Nephron (organoid): Measurements from ENCODE around the gene ZPBP2.

Experiments
- H3K27ac Mint-ChIP-seq, 3 experiments: 2 replicates each; pipeline ENCODE4 v1.8.0; 2020; ENCODE audit warnings: mixed read lengths in 3 of 3, mild to moderate bottlenecking in 2 of 3, moderate library complexity in 1 of 3
- H3K27me3 Mint-ChIP-seq: 2 replicates; pipeline ENCODE4 v1.8.0; 2021; ENCODE audit warnings: low read depth, mild to moderate bottlenecking, moderate library complexity, mixed read lengths
- H3K36me3 Mint-ChIP-seq: 2 replicates; pipeline ENCODE4 v1.8.0; 2020; ENCODE audit warnings: low read depth, mixed read lengths
- H3K4me1 Mint-ChIP-seq: 2 replicates; pipeline ENCODE4 v1.8.0; 2020; ENCODE audit warnings: mixed read lengths
- H3K4me3 Mint-ChIP-seq, 3 experiments: 2 replicates each; pipeline ENCODE4 v1.8.0; 2020; ENCODE audit warnings: mild to moderate bottlenecking in 3 of 3, mixed read lengths in 3 of 3, moderate library complexity in 2 of 3
- H3K9me3 Mint-ChIP-seq: 2 replicates; pipeline ENCODE4 v1.8.0; 2020; ENCODE audit warnings: mixed read lengths
- CTCF ChIP-seq, 3 experiments: fragments of 200-600 bp; sonication (generic); IDR thresholded peaks; one replicate each; pipeline ENCODE4 v1.5.0; 2021; ENCODE audit warnings: antibody characterized with exemption in 3 of 3; ENCODE audit not compliant: unreplicated experiment in 3 of 3

The ZPBP2 gene, protein sequence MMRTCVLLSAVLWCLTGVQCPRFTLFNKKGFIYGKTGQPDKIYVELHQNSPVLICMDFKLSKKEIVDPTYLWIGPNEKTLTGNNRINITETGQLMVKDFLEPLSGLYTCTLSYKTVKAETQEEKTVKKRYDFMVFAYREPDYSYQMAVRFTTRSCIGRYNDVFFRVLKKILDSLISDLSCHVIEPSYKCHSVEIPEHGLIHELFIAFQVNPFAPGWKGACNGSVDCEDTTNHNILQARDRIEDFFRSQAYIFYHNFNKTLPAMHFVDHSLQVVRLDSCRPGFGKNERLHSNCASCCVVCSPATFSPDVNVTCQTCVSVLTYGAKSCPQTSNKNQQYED

DNA sequence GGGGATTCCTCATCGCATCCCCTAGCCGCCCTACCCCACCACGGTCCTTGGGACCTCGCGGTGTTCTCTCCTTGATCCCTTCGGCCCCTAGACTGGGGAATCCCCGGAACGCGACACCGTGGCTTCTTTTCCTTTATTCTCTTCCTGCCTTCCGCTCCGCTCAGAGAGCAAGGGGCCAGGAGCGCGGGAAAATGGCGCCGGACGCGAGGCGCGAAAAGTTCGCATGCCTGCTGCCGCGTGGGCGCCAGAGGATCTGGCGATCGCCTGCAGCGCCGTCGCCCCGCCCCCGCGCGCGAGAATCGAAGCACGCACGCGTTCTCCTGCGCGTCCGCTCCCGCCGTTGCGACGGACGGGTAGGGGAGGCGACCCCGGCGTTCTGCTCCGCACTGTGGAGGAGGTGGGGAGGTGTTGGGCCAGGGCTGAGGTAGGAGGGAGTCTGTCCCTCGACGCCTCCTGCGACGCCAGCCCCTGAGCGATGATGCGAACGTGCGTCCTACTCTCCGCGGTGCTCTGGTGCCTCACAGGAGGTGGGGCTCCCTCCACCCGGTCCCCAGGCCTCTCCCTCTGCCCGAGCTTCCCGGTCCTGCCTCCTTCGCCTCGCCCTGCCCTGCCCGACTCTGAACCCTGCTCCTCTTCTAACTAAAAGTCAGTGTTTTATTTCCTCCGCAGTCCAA, at the start of gene ZPBP2:
Gene ZPBP2, plus strand, starts transcription at position 323 of the 674 bp plus-strand sequence. Its CDS starts 153 bp downstream, at position 476.
- Mint-ChIP-seq H3K36me3 (no peaks in the 10 kb centered on the region), H3K27ac (no peak within 1 kb of the TSS), H3K9me3 (peaks cover 5% of the 10 kb centered on the region), H3K27me3 (peaks cover 58% of the 10 kb centered on the region), H3K4me1 (no peaks in the 10 kb centered on the region), H3K4me3 (no peak within 1 kb of the TSS)
- no peak for TF ChIP-seq CTCF (IDR thresholded peaks at IDR 0.05; ENCODE audit: unreplicated experiment in 3 of 3)

- H3K36me3 Mint-ChIP-seq = peaks cover 6% of the 10 kb centered on the region
- H3K9me3 Mint-ChIP-seq = peaks cover 9% of the 10 kb centered on the region
- peaks cover 12% of the 10 kb centered on the region for H3K27me3 Mint-ChIP-seq
- no peak overlapping the region for H3K4me3 Mint-ChIP-seq
- no peaks in the 10 kb centered on the region for H3K4me1 Mint-ChIP-seq
- H3K27ac Mint-ChIP-seq = no peak overlapping the region
- TF ChIP-seq CTCF (IDR thresholded peaks at IDR 0.05; ENCODE audit: unreplicated experiment in 3 of 3) = no peak
These were observed 49.5 kb upstream of the ZPBP2 start for GRCh38 chr17:39818358-39819000.

DNA sequence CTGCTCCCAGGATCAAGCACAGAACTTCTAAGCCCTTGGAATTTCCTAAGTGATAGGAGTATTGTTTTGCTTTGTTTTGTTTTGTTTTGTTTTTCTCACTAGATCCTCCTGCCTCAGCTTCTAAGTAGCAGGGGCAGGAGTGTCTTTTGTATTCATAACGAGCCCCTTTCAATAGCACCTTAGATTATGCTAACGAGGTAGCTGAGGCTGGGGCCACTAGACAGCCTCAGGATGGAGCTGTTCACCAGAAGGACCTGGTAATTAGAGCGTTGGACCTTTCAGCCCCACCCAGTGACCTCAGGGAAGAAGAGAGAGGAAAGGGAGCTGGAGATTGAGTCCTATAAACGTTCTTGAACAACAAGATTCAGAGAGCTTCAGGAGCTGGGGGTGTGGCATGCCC, 47.5 kb upstream of the ZPBP2 start:
- peaks cover 25% of the 10 kb centered on the region for H3K9me3 Mint-ChIP-seq
- no peaks in the 10 kb centered on the region for H3K4me1 Mint-ChIP-seq
- H3K4me3 Mint-ChIP-seq = no peak overlapping the region
- peaks cover 6% of the 10 kb centered on the region for H3K36me3 Mint-ChIP-seq
- peaks cover 18% of the 10 kb centered on the region for H3K27me3 Mint-ChIP-seq
- TF ChIP-seq CTCF (IDR thresholded peaks at IDR 0.05; ENCODE audit: unreplicated experiment in 3 of 3) = no peak
- no peak overlapping the region for H3K27ac Mint-ChIP-seq

- Mint-ChIP-seq H3K27me3 (peaks cover 20% of the 10 kb centered on the region), H3K4me3 (no peak overlapping the region), H3K36me3 (peaks cover 6% of the 10 kb centered on the region), H3K27ac (no peak overlapping the region), H3K9me3 (peaks cover 26% of the 10 kb centered on the region), H3K4me1 (no peaks in the 10 kb centered on the region)
- no peak for TF ChIP-seq CTCF (IDR thresholded peaks at IDR 0.05; ENCODE audit: unreplicated experiment in 3 of 3)
These were observed 47.0 kb upstream of the ZPBP2 start for GRCh38 chr17:39820987-39821386.

DNA sequence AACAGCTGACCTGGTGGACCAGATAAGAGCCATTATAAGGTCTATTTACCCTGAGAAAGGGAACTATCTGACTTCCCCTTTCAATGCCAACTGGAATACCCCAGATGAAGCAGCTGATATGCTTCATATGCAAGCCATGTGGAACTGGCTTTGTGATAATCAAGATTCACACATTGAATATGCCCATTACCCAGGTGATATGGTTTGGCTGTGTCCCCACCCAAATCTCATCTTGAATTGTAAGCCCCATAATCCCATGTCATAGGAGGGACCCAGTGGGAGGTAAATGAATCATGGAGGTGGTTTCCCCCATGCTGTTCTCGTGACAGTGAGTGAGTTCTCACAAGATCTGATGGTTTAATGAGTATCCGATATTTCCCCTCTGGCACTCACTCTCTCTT, 46.0 kb upstream of the ZPBP2 start:
- H3K36me3 Mint-ChIP-seq = peaks cover 6% of the 10 kb centered on the region
- TF ChIP-seq CTCF (IDR thresholded peaks at IDR 0.05; ENCODE audit: unreplicated experiment in 3 of 3) = no peak

More for the DNA sequence above, 46.0 kb upstream of the ZPBP2 start:
- no peak overlapping the region for H3K27ac Mint-ChIP-seq
- peaks cover 29% of the 10 kb centered on the region for H3K9me3 Mint-ChIP-seq
- H3K27me3 Mint-ChIP-seq = peaks cover 26% of the 10 kb centered on the region
- no peak overlapping the region for H3K4me3 Mint-ChIP-seq
- H3K4me1 Mint-ChIP-seq = no peaks in the 10 kb centered on the region
